ENCODE measurements around the gene TENT4B.

The TENT4B gene

DNA sequence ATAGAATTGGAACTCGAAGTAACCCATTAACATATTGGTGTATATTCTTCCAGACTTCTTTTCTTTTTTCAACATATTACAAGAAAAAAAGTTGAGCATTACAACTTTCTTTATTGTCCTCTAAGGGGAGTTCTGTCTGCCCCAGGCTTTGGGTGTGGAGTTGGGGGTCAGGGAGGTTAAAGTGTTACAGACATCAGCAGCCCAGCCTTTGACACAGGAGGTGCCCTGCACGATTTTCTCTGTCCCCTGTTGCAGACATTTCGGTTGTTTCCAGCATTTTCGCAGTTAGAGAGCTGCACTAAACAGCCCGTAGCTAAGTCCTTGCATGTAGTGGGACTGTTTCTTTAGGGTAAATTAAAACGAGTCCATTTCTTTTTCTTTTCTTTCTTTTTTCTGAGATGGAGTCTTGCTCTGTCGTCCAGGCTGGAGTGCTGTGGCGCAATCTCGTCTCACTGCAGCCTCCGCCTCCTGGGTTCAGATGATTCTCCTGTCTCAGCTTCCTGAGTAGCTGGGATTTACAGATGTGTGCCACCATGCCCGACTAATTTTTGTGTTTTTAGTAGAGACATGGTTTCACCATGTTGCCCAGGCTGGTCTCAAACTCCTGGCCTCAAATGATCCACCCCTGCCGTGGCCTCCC is 99.9 kb downstream of the TENT4B start:
- CTCF ChIA-PET = no interaction called here
- no peak for TF ChIP-seq L3MBTL2 (conservative IDR thresholded peaks at IDR 0.05)
- TF ChIP-seq FOXK2 (IDR thresholded peaks at IDR 0.05) = no peak
- TF ChIP-seq TARDBP (IDR thresholded peaks at IDR 0.05) = no peak
- TF ChIP-seq, protein P1, sequence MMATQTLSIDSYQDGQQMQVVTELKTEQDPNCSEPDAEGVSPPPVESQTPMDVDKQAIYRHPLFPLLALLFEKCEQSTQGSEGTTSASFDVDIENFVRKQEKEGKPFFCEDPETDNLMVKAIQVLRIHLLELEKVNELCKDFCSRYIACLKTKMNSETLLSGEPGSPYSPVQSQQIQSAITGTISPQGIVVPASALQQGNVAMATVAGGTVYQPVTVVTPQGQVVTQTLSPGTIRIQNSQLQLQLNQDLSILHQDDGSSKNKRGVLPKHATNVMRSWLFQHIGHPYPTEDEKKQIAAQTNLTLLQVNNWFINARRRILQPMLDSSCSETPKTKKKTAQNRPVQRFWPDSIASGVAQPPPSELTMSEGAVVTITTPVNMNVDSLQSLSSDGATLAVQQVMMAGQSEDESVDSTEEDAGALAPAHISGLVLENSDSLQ (IDR thresholded peaks at IDR 0.05) = no peak
- TF ChIP-seq LEF1 (IDR thresholded peaks at IDR 0.05; ENCODE audit: borderline replicate concordance) = no peak
- TF ChIP-seq FOXM1 (IDR thresholded peaks at IDR 0.05; ENCODE audit: borderline replicate concordance) = no peak
- no peak for TF ChIP-seq ELF4 (IDR thresholded peaks at IDR 0.05)
- TF ChIP-seq SUZ12 (IDR thresholded peaks at IDR 0.05) = no peak
- TF ChIP-seq BHLHE40 (IDR thresholded peaks at IDR 0.05; ENCODE audit: borderline replicate concordance) = no peak
- TF ChIP-seq CTBP1 (IDR thresholded peaks at IDR 0.05; ENCODE audit: borderline replicate concordance) = no peak
- TF ChIP-seq ARNT (IDR thresholded peaks at IDR 0.05) = no peak
- TF ChIP-seq SP1 (IDR thresholded peaks at IDR 0.05) = no peak
- no peak for TF ChIP-seq HDGF (IDR thresholded peaks at IDR 0.05; ENCODE audit: borderline replicate concordance)
- TF ChIP-seq FOXA1 (IDR thresholded peaks at IDR 0.05) = no peak
- TF ChIP-seq NFRKB (IDR thresholded peaks at IDR 0.05) = no peak
- TF ChIP-seq ZNF384 (IDR thresholded peaks at IDR 0.05) = no peak
- DNase-seq (ENCODE audit: extremely low spot score) = no peak
- POLR2A ChIA-PET = no interaction called here

DNA sequence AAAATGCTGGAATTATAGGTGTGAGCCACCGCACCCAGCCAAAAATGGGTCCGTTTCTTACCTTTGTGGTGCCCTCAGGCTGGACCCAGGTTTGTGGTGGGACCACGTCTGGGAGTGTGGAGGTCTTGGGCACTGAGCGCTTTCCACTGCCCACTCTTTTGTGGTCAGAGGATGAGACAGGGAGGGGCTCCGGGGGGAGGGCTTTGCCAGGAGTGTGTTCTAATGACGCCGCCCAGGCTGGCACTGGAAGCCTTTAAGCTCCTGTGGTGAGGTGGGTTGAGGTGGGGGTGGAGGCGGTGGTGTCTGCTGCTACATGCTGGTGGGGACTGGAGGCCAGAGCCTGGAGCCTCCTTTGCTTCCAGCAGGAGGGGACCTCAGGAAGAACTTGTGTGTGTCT is 100.4 kb downstream of the TENT4B start:
- ChIA-PET POLR2A (no interaction called here), CTCF (no interaction called here)
- TF ChIP-seq SP1 (IDR thresholded peaks at IDR 0.05) (no peak), ZNF384 (IDR thresholded peaks at IDR 0.05) (no peak), TARDBP (IDR thresholded peaks at IDR 0.05) (no peak), FOXK2 (IDR thresholded peaks at IDR 0.05) (no peak)
- DNase-seq (ENCODE audit: extremely low spot score) = no peak

- DNase-seq (ENCODE audit: extremely low spot score) = no peak
- no peak for TF ChIP-seq FOXK2 (IDR thresholded peaks at IDR 0.05)
- TF ChIP-seq LEF1 (IDR thresholded peaks at IDR 0.05; ENCODE audit: borderline replicate concordance) = no peak
- no peak for TF ChIP-seq SUZ12 (IDR thresholded peaks at IDR 0.05)
- TF ChIP-seq CTBP1 (IDR thresholded peaks at IDR 0.05; ENCODE audit: borderline replicate concordance) = no peak
- no peak for TF ChIP-seq TARDBP (IDR thresholded peaks at IDR 0.05)
- TF ChIP-seq SP1 (IDR thresholded peaks at IDR 0.05) = no peak
- TF ChIP-seq ARNT (IDR thresholded peaks at IDR 0.05) = no peak
- TF ChIP-seq FOXA1 (IDR thresholded peaks at IDR 0.05) = no peak
- no peak for TF ChIP-seq ZNF384 (IDR thresholded peaks at IDR 0.05)
- TF ChIP-seq L3MBTL2 (conservative IDR thresholded peaks at IDR 0.05) = no peak
- TF ChIP-seq HDGF (IDR thresholded peaks at IDR 0.05; ENCODE audit: borderline replicate concordance) = no peak
- no peak for TF ChIP-seq ELF4 (IDR thresholded peaks at IDR 0.05)
- ChIA-PET CTCF (no interaction called here), POLR2A (interaction anchor here (0.9 kb wide), 1 partner anchor 13 kb away, joined by 3 read pairs; no protein-coding TSS in a partner anchor)
Measured at GRCh38 chr16:50254072-50254471, 101.0 kb downstream of the TENT4B start.

DNA sequence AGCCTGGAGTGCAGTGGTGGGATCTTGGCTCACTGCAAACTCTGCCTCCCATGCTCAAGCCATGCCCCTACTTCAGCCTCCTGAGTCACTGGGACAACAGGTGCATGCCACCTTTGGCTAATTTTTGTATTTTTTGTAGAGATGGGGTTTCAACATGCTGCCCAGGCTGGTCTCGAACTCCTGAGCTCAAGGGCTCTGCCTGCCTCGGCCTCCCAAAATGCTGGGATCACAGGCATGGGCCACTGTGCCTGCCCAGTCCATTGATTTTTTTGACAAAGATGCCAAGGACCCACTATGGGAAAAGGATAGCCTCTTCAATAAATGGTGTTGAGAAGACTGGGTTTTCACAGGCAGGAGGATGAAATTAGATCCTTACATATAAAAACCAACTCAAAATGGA is 102.4 kb downstream of the TENT4B start:
- POLR2A ChIA-PET = no interaction called here
- TF ChIP-seq BHLHE40 (IDR thresholded peaks at IDR 0.05; ENCODE audit: borderline replicate concordance) = no peak
- no peak for TF ChIP-seq ZNF384 (IDR thresholded peaks at IDR 0.05)
- TF ChIP-seq CTBP1 (IDR thresholded peaks at IDR 0.05; ENCODE audit: borderline replicate concordance) = no peak
- no peak for TF ChIP-seq HDGF (IDR thresholded peaks at IDR 0.05; ENCODE audit: borderline replicate concordance)
- no peak for TF ChIP-seq ARNT (IDR thresholded peaks at IDR 0.05)
- no peak for TF ChIP-seq SP1 (IDR thresholded peaks at IDR 0.05)
- TF ChIP-seq L3MBTL2 (conservative IDR thresholded peaks at IDR 0.05) = no peak
- no peak for TF ChIP-seq FOXK2 (IDR thresholded peaks at IDR 0.05)
- TF ChIP-seq TARDBP (IDR thresholded peaks at IDR 0.05) = no peak
- no peak for TF ChIP-seq SUZ12 (IDR thresholded peaks at IDR 0.05)
- TF ChIP-seq LEF1 (IDR thresholded peaks at IDR 0.05; ENCODE audit: borderline replicate concordance) = no peak
- no peak for TF ChIP-seq ELF4 (IDR thresholded peaks at IDR 0.05)
- no peak for DNase-seq (ENCODE audit: extremely low spot score)
- CTCF ChIA-PET = interaction anchor here (0.7 kb wide), 1 partner anchor 550 kb away, joined by 3 read pairs; no protein-coding TSS in a partner anchor

- TF ChIP-seq L3MBTL2 (conservative IDR thresholded peaks at IDR 0.05) (no peak), TARDBP (IDR thresholded peaks at IDR 0.05) (no peak), HDGF (IDR thresholded peaks at IDR 0.05; ENCODE audit: borderline replicate concordance) (no peak), FOXA1 (IDR thresholded peaks at IDR 0.05) (no peak), NFRKB (IDR thresholded peaks at IDR 0.05) (no peak), BHLHE40 (IDR thresholded peaks at IDR 0.05; ENCODE audit: borderline replicate concordance) (no peak), FOXK2 (IDR thresholded peaks at IDR 0.05) (no peak), ELF4 (IDR thresholded peaks at IDR 0.05) (no peak), ZNF384 (IDR thresholded peaks at IDR 0.05) (no peak), SUZ12 (IDR thresholded peaks at IDR 0.05) (no peak), ARNT (IDR thresholded peaks at IDR 0.05) (no peak)
- TF ChIP-seq, protein P1 (IDR thresholded peaks at IDR 0.05) = no peak
Measured at GRCh38 chr16:50256604-50257003, 103.5 kb downstream of the TENT4B start.

DNA sequence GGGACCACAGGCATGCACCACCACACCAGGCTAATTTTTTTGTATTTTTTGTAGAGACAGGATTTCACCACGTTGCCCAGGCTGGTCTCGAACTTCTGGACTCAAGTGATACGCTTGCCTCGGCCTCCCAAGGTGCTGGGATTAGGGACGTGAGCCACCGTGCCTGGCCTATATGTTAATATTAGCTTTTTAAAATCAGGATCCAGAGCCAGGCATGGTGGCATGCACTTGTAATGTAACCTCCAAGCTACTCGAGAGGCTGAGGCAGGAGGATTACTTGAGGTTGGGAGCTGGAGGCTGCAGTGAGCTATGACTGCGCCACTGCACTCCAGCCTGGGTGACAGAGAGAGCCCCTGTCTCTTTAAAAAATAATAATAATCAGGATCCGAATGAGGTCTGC is 104.8 kb downstream of the TENT4B start:
- no peak for DNase-seq (ENCODE audit: extremely low spot score)
- TF ChIP-seq TARDBP (IDR thresholded peaks at IDR 0.05) = no peak
- TF ChIP-seq NFRKB (IDR thresholded peaks at IDR 0.05) = no peak
- no peak for TF ChIP-seq FOXM1 (IDR thresholded peaks at IDR 0.05; ENCODE audit: borderline replicate concordance)
- TF ChIP-seq ZNF384 (IDR thresholded peaks at IDR 0.05) = no peak
- TF ChIP-seq SP1 (IDR thresholded peaks at IDR 0.05) = no peak
- no peak for TF ChIP-seq L3MBTL2 (conservative IDR thresholded peaks at IDR 0.05)
- TF ChIP-seq FOXK2 (IDR thresholded peaks at IDR 0.05) = no peak
- no peak for TF ChIP-seq LEF1 (IDR thresholded peaks at IDR 0.05; ENCODE audit: borderline replicate concordance)
- TF ChIP-seq, protein P1 (IDR thresholded peaks at IDR 0.05) = no peak
- POLR2A ChIA-PET = no interaction called here
- CTCF ChIA-PET = no interaction called here

More at GRCh38 chr16:50256604-50257003, 103.5 kb downstream of the TENT4B start:
- POLR2A ChIA-PET = no interaction called here
- CTCF ChIA-PET = no interaction called here
- no peak for DNase-seq (ENCODE audit: extremely low spot score)
